Glutamatergic neuron (in vitro differentiated cells): ENCODE measurements around the gene ZBP1. TPM values are rescaled to one million over a fixed set of nuclear protein-coding genes. Genes with fewer than 3 reads are reported as not detected.

ENCODE experiments used
- DNase-seq: peaks from one replicate; pipeline ENCODE4 v3.0.0; 2022
- H3K27ac Mint-ChIP-seq: one replicate; pipeline ENCODE4 v1.8.0; 2020; ENCODE audit warnings: mild to moderate bottlenecking, mixed read lengths, inconsistent platforms; ENCODE audit not compliant: unreplicated experiment
- H3K27me3 Mint-ChIP-seq: one replicate; pipeline ENCODE4 v1.8.0; 2020; ENCODE audit warnings: mild to moderate bottlenecking, moderate library complexity, mixed read lengths, inconsistent platforms; ENCODE audit not compliant: unreplicated experiment
- H3K36me3 Mint-ChIP-seq: one replicate; pipeline ENCODE4 v1.8.0; 2020; ENCODE audit warnings: mild to moderate bottlenecking, mixed read lengths, inconsistent platforms; ENCODE audit not compliant: unreplicated experiment
- H3K4me1 Mint-ChIP-seq: one replicate; pipeline ENCODE4 v1.8.0; 2020; ENCODE audit warnings: mild to moderate bottlenecking, low read depth, mixed read lengths, inconsistent platforms; ENCODE audit not compliant: unreplicated experiment
- H3K4me3 Mint-ChIP-seq: one replicate; pipeline ENCODE4 v1.8.0; 2020; ENCODE audit warnings: mild to moderate bottlenecking, mixed read lengths, inconsistent platforms; ENCODE audit not compliant: unreplicated experiment
- H3K9me3 Mint-ChIP-seq: one replicate; pipeline ENCODE4 v1.8.0; 2020; ENCODE audit warnings: mild to moderate bottlenecking, moderate library complexity, mixed read lengths, inconsistent platforms; ENCODE audit not compliant: unreplicated experiment
- CTCF ChIP-seq: fragments of 200-600 bp; sonication (generic); IDR thresholded peaks from one replicate; pipeline ENCODE4 v1.5.0; 2021; ENCODE audit not compliant: partially characterized antibody, unreplicated experiment
- total RNA-seq: library from RNA; stranded (reverse); fragmentation: NEBNext Ultra II Directional; extraction: Animal tissue kit (Norgen Biotek cat#: 25700); gene quantifications from one replicate; pipeline ENCODE4 v1.2.1, GENCODE V29; 2021; ENCODE audit not compliant: unreplicated experiment

ZBP1 gene
- total RNA-seq, 1 donor from 2014 or later = not detected

DNA sequence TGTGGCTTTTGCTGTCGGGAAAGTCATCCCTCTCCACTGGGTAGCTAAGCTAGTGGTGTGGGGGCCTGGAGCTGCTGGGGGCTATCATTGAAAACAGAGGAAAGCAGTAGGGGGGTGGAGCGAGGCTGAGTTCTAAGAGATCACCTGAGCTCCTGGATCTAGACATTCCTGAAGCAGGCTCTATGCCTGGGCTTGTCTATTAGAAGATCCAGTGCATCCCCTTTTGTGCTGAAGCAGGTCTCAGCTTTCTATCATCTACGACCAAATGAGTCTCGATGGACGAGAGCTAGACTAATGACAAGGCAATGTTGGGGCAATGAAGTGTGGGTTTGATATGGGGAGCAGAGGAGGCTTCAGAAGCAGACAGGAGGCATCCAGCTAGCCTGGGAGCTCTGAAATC lies 18.5 kb downstream of the ZBP1 start:
- no peaks in the 10 kb centered on the region for H3K27me3 Mint-ChIP-seq
- no peaks in the 10 kb centered on the region for H3K4me1 Mint-ChIP-seq
- no peak for TF ChIP-seq CTCF
- no peak for DNase-seq
- H3K9me3 Mint-ChIP-seq = peaks cover 3% of the 10 kb centered on the region
- no peak overlapping the region for H3K4me3 Mint-ChIP-seq
- no peaks in the 10 kb centered on the region for H3K36me3 Mint-ChIP-seq
- H3K27ac Mint-ChIP-seq = no peak overlapping the region

DNA sequence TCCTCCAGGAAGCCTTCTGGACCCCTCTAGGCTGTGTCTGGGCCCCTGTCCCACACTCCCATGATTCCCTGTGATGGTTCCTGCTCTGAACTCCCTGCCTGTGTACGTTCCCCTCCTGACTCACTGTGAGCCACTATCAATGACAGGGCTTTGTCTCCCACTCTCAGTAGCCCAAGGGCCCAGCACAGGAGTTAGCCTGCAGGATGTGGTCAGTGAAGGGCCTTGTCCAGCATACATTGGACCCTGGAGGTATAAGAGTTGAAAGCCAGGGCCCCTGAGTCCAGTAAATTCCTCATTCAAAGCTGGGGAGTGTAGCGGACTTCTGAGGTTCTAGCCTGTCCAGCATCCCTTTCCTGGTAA lies 19.0 kb downstream of the ZBP1 start:
- Mint-ChIP-seq H3K9me3 (peaks cover 3% of the 10 kb centered on the region), H3K4me1 (no peaks in the 10 kb centered on the region), H3K27me3 (no peaks in the 10 kb centered on the region), H3K4me3 (no peak overlapping the region), H3K27ac (no peak overlapping the region), H3K36me3 (no peaks in the 10 kb centered on the region)
- TF ChIP-seq CTCF = no peak
- no peak for DNase-seq

GRCh38 chr20:57600320-57601210 lies 19.7 kb downstream of the ZBP1 start:
- Mint-ChIP-seq H3K9me3 (peaks cover 3% of the 10 kb centered on the region), H3K27me3 (no peaks in the 10 kb centered on the region), H3K36me3 (no peaks in the 10 kb centered on the region), H3K4me3 (no peak overlapping the region), H3K4me1 (no peaks in the 10 kb centered on the region), H3K27ac (no peak overlapping the region)
- DNase-seq = no peak
- no peak for TF ChIP-seq CTCF

DNA sequence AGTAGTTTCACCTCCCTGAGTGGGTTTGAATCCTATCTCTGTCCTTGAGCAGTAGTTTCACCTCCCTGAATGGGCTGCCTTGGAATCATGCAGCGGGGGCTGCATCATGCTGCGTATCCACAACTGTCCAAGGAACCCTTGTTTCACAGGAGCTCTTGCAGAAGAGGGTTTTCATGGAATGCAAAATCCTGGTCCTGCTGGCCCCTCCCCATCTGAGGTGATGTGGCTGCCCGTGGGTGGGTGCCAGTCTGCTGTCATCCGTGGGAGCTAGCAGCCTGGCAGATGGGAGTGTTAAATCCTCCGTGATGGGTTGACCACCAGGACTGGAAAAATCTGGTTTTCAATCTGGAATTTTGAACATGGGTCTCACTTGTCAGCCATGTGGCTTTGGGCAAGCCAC lies 21.7 kb downstream of the ZBP1 start:
- peaks cover 3% of the 10 kb centered on the region for H3K4me1 Mint-ChIP-seq
- no peaks in the 10 kb centered on the region for H3K36me3 Mint-ChIP-seq
- no peak overlapping the region for H3K4me3 Mint-ChIP-seq
- DNase-seq = no peak
- H3K9me3 Mint-ChIP-seq = peaks cover 3% of the 10 kb centered on the region
- no peak for TF ChIP-seq CTCF
- no peaks in the 10 kb centered on the region for H3K27me3 Mint-ChIP-seq
- H3K27ac Mint-ChIP-seq = no peak overlapping the region

DNA sequence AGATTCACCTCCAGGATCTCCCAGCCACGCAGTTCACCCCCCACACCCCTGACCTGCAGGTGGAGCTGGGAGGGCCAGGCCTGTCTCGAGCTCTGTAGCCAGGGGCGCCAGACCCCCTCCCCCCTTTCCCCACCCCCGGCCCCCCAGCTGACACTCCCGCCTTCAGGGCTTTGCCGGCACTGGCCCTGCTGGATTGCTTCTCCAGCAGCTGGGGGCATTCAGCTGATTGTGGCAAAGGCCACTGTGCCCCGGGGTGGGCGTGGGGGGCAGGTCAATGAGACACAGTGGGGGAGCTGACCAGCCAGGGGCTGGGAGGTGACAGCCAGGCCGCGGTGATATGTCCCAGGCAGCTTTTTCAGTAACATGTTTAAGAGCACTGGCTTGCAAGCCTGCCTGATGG lies 22.2 kb downstream of the ZBP1 start:
- H3K4me1 Mint-ChIP-seq = peaks cover 6% of the 10 kb centered on the region
- H3K9me3 Mint-ChIP-seq = peaks cover 3% of the 10 kb centered on the region
- H3K27me3 Mint-ChIP-seq = no peaks in the 10 kb centered on the region
- H3K36me3 Mint-ChIP-seq = no peaks in the 10 kb centered on the region
- no peak overlapping the region for H3K27ac Mint-ChIP-seq
- DNase-seq = no peak
- no peak overlapping the region for H3K4me3 Mint-ChIP-seq
- no peak for TF ChIP-seq CTCF
